ENCODE results near the gene ZNF329.

DNA sequence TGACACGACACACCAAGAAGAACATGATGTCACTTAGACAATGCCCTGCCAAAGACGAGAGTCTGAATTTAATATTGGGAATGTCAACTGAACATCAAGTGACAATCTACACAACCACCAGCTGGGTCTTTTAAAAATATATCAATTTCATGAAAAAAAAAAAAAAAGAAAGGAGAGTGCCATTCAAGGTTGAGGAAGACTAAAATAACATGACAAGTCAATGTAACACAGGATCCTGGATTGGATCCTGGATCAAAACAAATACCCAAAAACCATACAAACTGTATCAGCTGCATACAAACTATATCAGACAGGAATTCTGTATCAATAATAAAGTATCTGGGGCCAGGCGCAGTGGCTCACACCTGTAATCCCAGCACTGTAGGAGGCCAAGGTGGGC, 4.7 kb downstream of the ZNF329 start:
- TF ChIP-seq POLR2A (IDR thresholded peaks at IDR 0.05) = no peak
- TF ChIP-seq, protein P1, sequence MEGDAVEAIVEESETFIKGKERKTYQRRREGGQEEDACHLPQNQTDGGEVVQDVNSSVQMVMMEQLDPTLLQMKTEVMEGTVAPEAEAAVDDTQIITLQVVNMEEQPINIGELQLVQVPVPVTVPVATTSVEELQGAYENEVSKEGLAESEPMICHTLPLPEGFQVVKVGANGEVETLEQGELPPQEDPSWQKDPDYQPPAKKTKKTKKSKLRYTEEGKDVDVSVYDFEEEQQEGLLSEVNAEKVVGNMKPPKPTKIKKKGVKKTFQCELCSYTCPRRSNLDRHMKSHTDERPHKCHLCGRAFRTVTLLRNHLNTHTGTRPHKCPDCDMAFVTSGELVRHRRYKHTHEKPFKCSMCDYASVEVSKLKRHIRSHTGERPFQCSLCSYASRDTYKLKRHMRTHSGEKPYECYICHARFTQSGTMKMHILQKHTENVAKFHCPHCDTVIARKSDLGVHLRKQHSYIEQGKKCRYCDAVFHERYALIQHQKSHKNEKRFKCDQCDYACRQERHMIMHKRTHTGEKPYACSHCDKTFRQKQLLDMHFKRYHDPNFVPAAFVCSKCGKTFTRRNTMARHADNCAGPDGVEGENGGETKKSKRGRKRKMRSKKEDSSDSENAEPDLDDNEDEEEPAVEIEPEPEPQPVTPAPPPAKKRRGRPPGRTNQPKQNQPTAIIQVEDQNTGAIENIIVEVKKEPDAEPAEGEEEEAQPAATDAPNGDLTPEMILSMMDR (IDR thresholded peaks at IDR 0.05) = no peak

Data from thyroid gland (tissue), 4 donors.